Measurements from ENCODE around the gene GPNMB.

The GPNMB gene

DNA sequence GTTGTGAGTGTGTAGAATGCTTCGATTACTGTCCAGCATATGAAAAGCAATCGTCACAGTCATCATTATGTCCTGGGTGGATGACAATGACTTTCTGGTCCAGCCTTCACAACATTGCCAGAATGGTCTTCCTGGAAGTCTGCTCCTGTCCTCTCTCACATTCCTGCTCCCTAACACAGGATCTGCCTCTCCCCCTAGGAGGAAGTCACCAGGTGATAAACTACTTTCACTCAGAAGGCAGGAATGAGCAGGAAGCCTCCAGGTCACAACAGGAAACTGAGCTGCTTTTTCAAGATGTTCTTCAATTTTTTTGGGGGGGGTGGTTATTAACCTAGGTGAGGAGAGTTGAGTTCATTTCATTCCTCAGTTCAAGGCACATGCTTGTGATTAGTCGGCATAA lies 13.6 kb upstream of the GPNMB start:
- no peak for FAIRE-seq

GRCh38 chr7:23234569-23235296 lies 11.8 kb upstream of the GPNMB start:
- FAIRE-seq, result peak; percentile 88

- no peak for FAIRE-seq
Measured at GRCh38 chr7:23235813-23236221, 10.8 kb upstream of the GPNMB start.

GRCh38 chr7:23237000-23237399 lies 9.6 kb upstream of the GPNMB start:
- no peak for FAIRE-seq

DNA sequence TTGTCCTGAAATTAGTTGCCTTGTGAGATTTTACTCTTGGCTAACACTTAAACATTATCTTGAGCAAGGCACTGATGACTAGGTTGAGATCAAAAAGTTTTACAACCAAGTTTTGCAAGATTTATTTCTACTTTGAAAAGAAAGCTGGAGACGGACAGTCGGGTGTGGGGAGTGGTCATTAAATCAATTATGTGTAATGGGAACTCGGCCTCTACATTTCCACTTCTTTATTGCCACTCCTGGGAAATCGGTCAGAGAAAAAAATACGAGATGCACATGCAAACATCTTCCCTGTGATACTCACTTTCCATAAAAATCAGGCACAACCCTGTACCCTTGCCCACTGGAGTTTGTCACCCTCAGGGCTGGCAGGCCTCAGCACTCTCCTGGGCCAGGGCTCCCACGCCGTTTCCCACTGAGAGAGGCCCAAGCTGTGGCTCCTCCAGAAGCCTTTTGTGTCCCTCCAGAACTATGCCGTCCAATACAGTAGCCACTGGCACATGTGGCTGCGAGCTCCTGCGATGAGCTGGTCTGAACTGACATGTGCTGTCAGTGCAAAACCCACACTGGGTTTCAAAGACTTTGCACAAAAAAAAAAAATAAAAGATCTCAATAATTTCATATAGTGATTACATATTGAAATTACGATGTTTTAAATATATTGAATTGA lies 7.5 kb upstream of the GPNMB start:
- peak; percentile 67 for FAIRE-seq

DNA sequence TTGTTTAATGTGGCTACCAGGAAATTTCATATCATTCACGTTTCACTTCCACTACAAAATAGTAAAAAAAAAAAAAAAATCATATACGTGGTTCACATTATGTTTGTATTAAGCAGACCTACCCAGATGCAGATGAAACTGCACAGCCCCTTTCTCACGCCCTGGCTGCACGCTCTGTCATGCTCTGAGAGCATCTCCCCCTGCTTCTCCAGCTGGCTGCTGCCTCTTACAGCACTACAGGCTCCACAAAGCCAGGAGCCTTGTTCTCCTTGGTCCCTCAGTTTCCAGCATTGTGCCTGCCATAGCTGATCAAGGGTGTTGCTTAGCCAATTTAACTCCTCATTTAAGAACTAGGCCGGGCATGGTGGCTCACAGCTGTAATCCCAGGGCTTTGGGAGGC lies 6.9 kb upstream of the GPNMB start:
- FAIRE-seq, result no peak

GRCh38 chr7:23242321-23242720 lies 4.3 kb upstream of the GPNMB start:
- peak; percentile 99 for FAIRE-seq

GRCh38 chr7:23242935-23243334 lies 3.6 kb upstream of the GPNMB start:
- no peak for FAIRE-seq

DNA sequence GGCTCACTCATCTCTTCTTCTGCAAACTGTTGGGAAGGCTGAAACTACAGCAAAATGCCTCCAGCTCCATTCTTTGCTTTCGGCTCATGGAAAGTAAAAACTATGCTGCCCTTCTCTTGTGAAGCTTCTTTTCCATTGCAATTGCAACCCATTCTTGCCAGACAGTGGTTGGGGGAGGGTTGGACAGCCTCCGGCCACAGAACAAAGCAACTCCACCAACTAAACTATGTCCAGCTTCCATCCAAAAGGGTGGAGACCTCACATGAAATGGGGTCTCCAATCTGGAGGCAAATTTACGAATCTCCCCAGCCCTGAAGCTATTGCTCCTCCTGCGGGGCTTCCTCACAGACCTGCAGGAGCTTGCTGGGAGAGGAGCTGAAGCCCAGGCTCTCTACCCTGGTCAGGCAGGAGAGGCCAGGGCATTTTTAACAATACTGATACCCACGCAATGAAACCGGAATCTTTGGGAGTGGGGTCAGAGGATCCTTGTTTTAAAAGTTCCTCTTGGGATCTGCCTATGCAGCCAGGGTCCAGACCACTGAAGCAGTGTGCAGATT lies 549 bp downstream of the GPNMB start:
- FAIRE-seq, result no peak

DNA sequence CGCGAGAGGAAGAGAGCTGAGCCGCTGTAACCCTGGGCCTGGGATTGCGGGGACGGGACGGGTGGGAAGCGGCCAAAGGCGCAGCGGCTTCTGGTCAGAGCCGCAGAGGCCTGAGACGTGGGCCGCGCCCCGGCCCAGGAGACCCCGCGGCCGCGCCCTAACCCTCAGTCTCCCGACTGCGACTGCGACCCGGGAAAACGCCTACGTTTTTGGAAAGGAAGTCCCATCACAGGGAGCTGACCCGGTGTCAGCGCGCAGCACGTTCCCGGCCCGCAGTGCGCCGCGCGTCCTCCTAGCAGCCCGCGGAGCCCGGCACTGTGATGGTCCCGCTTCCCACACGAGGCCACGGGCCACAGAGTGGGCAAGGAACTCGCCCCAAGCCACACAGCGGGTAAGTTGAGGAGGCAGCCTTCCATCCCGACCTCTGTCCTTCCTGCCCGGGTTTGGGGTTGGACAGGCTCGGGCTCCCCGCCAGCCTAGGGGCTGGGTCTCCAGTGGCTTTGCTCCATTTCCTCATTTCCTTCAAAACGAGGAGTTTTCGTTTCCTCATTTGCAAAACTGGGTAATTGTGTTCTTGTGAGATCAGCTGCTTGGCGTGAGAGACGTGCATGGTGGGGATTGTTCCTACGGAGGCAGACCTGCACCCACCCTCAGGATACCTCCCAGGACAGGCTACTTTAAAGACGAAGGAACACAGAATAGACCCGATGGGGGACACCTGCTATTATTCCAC lies 1.2 kb downstream of the GPNMB start:
- no peak for FAIRE-seq

GRCh38 chr7:23249486-23249885 lies 2.9 kb downstream of the GPNMB start:
- peak; percentile 50 for FAIRE-seq

DNA sequence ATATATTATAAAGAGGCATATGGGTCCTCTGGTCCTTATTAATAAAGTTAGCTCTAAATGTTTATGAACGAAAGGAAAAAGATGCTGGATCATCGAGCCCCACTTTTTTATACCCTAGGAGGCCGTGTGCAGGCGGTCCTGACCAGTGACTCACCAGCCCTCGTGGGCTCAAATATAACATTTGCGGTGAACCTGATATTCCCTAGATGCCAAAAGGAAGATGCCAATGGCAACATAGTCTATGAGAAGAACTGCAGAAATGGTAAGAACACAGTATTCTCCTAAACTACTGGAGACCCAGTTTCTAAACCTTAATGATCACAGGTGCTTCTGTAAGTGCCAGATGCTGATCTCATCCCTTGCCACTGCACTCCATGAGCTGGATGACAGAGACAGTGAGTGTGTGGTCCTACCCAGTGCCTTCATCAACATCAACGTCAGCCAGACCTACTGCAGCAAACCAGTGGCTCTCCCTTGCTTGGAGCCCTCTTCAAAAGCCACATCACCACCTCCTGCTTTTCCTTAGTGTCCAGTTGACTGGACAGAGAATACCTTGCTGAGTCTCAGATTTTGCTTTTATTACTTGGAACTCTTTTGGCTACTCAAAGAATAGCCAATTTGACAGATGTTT lies 7.6 kb downstream of the GPNMB start:
- no peak for FAIRE-seq

DNA sequence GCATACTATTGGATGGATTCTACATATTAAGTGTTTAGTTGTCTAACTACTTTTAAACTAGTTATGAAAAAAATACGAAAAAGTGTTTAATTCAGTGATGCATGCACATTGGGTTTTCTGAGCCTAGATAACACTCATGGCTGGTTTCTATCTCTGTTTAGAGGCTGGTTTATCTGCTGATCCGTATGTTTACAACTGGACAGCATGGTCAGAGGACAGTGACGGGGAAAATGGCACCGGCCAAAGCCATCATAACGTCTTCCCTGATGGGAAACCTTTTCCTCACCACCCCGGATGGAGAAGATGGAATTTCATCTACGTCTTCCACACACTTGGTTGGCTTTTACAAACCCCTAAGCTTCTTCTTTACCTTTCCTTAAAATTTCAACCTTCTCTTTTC lies 10.2 kb downstream of the GPNMB start:
- FAIRE-seq, result no peak

DNA sequence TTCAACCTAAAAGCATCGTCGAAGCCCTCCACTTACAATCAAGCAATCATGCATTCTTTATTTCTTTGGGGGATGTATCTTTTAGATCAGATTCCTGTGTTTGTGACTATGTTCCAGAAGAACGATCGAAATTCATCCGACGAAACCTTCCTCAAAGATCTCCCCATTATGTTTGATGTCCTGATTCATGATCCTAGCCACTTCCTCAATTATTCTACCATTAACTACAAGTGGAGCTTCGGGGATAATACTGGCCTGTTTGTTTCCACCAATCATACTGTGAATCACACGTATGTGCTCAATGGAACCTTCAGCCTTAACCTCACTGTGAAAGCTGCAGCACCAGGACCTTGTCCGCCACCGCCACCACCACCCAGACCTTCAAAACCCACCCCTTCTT lies 13.8 kb downstream of the GPNMB start:
- FAIRE-seq, result no peak

GRCh38 chr7:23261843-23262452 lies 15.4 kb downstream of the GPNMB start:
- peak; percentile 95 for FAIRE-seq

DNA sequence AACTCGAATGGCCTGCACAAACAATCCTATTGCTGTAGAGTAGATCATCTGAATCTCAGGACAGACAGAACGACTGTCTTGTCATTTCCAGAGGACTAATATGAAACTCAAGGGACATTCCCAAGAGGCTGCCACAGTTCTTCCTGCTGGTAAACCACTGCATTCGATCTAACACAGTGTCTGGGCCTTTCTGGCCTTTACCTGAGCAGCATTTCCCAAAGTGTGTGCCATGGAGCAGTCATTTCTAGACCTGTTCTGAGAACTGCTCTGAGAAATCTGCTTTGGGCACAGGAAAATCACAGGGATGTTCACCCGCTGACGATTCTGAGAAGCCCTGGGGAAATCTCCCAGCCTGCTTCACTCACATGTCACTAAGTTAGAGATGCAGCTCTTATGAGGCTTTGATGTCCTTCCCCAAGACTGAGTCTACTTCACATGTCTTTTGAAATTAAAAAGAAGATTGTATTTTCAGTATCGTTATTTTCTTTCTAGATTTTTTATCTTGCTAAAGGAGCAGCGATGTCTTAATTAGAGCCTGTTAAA lies 18.4 kb downstream of the GPNMB start:
- FAIRE-seq, result no peak

- FAIRE-seq, result no peak
Measured at GRCh38 chr7:23266918-23267317, 20.3 kb downstream of the GPNMB start.

- FAIRE-seq, result no peak
Measured at GRCh38 chr7:23267357-23267756, 20.8 kb downstream of the GPNMB start.

- FAIRE-seq, result peak; percentile 60
Measured at GRCh38 chr7:23268167-23268566, 21.6 kb downstream of the GPNMB start.

- FAIRE-seq, result no peak
Measured at GRCh38 chr7:23268746-23269145, 22.2 kb downstream of the GPNMB start.

- no peak for FAIRE-seq
Measured at GRCh38 chr7:23272275-23272674, 25.7 kb downstream of the GPNMB start.

- peak; percentile 91 for FAIRE-seq
Measured at GRCh38 chr7:23273141-23273599, 26.6 kb downstream of the GPNMB start.

All from G401.6 (cell line).